ENCODE data around the gene MUCL3.
"Not testable (repeated sequence)": the region's sequence is repeated elsewhere in the genome, so short reads cannot be mapped to it uniquely, and the experiment has no call there.

MUCL3 gene

DNA sequence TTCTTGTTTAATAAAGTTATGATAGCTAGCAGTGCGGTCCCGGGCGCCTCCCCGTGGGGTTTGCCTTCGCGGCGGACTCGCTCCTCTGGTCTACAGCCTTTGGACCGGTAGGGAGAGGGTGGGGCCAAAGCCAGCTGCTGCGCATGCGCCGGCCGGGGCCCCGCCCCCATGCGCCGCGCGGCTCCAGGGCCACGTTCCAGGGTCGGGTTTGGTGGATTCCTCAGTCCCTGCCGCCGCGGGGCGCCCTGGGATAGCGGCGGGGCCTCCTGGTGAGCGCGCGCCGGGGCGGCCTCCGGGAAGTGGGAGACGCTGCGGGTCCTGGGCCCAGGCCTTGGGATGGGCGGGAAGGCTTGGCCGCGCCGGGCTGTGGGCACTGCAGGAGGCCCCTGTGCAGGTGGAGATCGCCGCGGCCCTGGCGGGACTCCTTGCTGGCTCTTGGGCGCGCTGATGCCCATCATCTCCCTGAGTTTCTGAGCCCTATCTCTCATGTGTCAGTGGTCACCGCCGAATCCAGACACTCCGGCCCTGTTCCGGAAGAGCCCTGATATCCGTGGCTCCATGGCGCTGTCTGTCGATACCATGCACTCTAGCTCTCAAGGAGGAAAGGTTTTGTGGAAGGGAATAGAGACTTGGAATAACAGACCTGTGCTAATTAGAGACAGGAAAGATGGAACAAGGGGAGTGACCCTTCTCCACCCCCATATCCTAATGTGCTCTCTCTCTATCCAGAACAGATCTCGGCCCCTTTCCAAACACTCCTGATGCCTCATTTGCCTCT lies 26.5 kb upstream of the MUCL3 start, which contains the start of gene VARS2:
TSS of gene VARS2 (plus strand) at position 163 of the 778 bp plus-strand sequence. CDS start at position 762, 599 bp downstream.
- peak; percentile 97 for DNase-seq

GRCh38 chr6:30914854-30915590 lies 25.8 kb upstream of the MUCL3 start:
- peak; percentile 67 for DNase-seq

DNA sequence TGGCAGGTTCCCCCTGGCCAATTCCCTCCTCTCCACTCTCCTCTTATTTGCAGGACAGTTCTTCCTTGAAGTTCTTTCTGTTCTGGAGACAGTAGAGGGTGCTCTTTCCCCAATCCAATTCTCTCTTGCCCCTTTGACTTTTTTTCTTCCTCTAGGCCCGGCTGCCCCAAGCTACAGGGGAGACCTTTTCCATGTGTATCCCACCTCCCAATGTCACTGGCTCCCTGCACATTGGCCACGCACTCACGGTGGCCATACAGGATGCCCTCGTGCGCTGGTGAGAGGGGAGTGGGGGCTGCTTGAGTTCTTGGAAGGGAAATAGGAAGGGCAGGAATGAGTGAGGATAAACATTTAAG lies 25.2 kb upstream of the MUCL3 start:
- peak; percentile 58 for DNase-seq

DNA sequence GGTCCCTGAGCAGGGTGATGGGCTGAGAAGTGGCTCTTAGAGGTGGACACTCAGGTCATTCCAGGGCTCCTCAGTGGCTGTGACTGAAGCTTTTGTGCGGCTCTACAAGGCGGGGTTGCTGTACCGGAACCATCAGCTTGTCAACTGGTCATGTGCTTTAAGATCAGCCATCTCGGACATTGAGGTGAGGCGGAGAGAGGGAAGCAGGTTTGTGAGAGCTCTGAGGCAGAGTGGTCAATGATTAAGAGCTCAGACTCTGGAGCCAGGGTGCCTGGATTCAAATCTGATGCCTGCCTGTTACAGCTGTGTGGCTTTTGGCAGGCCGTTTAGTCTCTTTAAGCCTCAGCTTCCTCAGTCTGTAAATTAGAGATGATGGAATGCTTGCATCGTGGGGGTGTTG lies 23.7 kb upstream of the MUCL3 start:
- DNase-seq, result no peak

DNA sequence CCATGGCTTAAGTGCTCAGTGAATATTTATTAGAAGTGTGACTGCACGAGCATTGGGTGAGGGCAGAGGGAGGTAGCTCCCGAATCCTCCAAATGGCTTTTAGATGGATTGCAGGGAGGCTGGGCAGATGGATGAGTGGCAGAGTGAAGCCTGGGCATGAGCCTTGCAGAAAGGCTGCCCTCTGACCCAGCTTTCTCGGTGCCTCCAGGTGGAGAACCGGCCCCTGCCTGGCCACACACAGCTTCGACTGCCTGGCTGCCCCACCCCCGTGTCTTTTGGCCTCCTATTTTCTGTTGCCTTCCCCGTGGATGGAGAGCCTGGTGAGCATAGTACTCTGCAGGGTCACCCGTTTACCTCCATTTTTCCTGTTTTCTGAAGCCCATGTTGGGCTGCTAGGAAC lies 23.3 kb upstream of the MUCL3 start:
- no peak for DNase-seq

DNA sequence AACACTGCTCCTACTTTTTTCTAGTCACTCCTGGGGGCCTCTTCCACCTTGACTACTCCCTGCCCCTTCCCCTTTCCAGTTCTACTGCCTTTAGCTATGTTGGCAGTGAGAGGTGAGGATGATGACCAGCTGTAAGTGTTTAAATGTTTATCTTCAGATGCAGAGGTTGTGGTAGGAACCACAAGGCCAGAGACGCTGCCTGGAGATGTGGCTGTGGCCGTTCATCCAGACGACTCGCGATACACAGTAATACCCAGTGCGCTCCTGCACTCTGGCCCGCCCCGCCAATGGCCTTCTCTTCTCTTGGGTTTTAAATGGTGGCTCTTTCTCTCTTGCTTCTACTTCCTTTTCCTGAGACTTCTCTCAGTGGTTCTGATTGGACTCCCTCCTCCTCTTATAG lies 22.1 kb upstream of the MUCL3 start:
- DNase-seq, result no peak

GRCh38 chr6:30922447-30922852 lies 18.3 kb upstream of the MUCL3 start:
- DNase-seq, result no peak

DNA sequence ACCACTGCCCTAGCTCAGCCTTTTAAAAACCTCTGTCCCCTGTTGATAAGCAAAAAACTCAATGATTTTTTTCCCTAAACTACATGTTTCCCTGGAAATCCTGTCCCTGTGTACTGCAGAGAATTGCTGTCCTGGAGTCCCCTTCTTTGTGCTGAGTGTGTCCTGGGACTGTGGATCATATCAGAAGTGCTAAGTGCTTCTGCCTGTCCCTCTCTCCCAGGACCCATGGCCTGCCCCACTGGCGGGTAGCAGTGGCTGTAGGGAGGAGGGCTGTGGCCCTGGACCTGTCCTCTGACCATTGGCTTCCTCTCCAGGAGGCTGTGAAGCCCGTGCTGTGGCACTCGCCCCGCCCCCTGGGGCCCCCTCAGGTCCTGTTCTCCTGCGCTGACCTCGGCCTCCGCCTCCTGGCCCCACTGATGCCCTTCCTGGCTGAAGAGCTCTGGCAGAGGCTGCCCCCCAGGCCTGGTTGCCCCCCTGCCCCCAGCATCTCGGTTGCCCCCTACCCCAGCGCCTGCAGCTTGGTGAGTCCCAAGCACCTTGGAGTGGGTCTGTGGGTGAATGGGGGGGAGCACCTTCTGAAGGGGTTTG lies 16.6 kb upstream of the MUCL3 start:
- DNase-seq, result not testable (repeated sequence)

DNA sequence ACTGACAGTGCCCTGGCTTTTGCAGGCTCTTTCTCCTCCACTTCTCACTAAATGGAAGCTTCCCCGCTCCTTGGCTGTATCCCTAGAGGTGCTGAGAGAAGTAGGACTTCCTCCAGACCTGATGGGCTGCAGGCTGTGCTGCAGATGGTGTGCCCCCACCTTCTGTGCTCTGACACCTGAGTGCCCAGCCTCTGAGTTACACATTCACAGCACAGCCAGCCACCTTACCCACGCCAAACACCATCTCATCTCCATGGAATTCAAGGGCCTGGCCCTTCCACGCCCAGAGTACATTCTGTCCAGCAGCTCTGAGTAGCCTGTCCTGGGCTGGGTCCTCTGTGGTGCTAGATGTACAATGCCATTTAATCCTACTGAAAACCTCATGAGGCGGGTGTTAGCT lies 14.1 kb upstream of the MUCL3 start:
- no peak for DNase-seq

- not testable (repeated sequence) for DNase-seq
These were observed 13.7 kb upstream of the MUCL3 start for GRCh38 chr6:30927080-30927479.

GRCh38 chr6:30928677-30929076 lies 12.1 kb upstream of the MUCL3 start:
- no peak for DNase-seq

GRCh38 chr6:30930506-30930905 lies 10.3 kb upstream of the MUCL3 start:
- DNase-seq, result no peak

- no peak for DNase-seq
These were observed 9.5 kb upstream of the MUCL3 start for GRCh38 chr6:30931272-30931671.

GRCh38 chr6:30931969-30932645 lies 8.7 kb upstream of the MUCL3 start, which contains the start of gene SFTA2:
SFTA2 (minus strand) TSS chr6:30932170; CDS start chr6:30932096, 74 bp downstream.
- no peak for DNase-seq

GRCh38 chr6:30932665-30933365 lies 8.0 kb upstream of the MUCL3 start:
- DNase-seq, result no peak

GRCh38 chr6:30935018-30935417 lies 5.8 kb upstream of the MUCL3 start:
- no peak for DNase-seq

- DNase-seq, result no peak
These were observed 3.5 kb upstream of the MUCL3 start for GRCh38 chr6:30937265-30937664.

DNA sequence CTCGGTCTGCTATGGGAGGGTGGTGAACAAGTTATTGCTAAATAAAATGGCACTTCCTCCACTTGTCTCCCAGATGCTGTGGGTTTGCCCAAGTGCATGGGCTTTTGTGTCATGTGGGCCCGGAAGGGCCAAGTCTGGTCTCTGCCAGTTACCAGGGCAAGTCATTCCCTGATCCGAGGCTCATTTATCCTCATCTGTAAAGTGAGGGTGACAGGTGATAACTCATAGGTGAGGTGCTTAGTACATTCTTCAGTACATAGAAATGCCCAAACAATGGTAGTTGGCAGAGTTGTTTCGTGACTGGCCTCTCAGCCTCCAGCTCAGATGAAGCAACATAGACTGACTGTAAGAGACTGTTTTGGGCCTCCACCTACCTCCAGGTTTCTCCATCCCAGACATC lies 2.0 kb upstream of the MUCL3 start:
- no peak for DNase-seq

DNA sequence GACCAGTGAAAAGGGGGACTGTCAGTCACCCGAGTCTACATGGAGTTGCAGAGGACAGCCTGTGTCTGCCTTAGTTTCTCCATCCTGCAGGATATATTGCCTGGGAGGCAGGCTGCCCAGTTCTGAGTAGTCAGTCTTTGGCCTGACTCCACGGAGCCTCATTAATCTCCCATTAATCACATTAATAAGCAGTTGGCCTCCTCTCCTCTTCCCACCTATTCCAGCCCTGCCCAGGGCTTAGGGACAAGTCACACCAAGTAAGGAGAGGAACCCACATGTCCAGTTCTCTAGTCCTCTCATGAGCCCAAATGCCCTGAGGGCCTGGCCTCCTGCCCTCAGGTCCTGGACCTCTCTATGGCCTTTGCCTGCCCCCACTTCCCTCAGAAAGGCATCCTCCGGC lies 1.3 kb upstream of the MUCL3 start:
- DNase-seq, result no peak

- DNase-seq, result no peak
These were observed 1.7 kb downstream of the MUCL3 start for GRCh38 chr6:30942338-30943060.

- DNase-seq, result no peak
These were observed 3.3 kb downstream of the MUCL3 start for GRCh38 chr6:30944051-30944450.

GRCh38 chr6:30945281-30945680 lies 4.5 kb downstream of the MUCL3 start:
- no peak for DNase-seq
